Psoas muscle (tissue), 8 donors: ENCODE data around the gene VWA8. TPM values are rescaled to one million over a fixed set of nuclear protein-coding genes. Genes with fewer than 3 reads are reported as not detected.
"Not testable (repeated sequence)": the region's sequence is repeated elsewhere in the genome, so short reads cannot be mapped to it uniquely, and the experiment has no call there.

ENCODE experiments used
- ATAC-seq, 4 donors: fragments of 200-7000 bp; cut with Tn5 transposase; one replicate each; pipeline ENCODE4 v1.9.1; 2020; ENCODE audit warnings: moderate library complexity in 3 of 4, mild to moderate bottlenecking in 2 of 4
- DNase-seq, 2 donors: peaks; one replicate each; pipeline ENCODE4 v3.0.0-alpha.2; 2020
- H3K27ac ChIP-seq: fragments of 200-600 bp; one replicate; pipeline ENCODE4 v1.8.0; 2022
- H3K27me3 ChIP-seq, 3 donors: fragments of 200-600 bp in 1 of 3; one replicate each; pipeline versions ENCODE4 v1.6.1 to v1.8.0; 2013 to 2022; ENCODE audit warnings: low read length in 2 of 3, mild to moderate bottlenecking in 2 of 3, moderate library complexity in 1 of 3; ENCODE audit not compliant: insufficient read depth in 3 of 3
- H3K36me3 ChIP-seq, 2 donors: fragments of 200-600 bp in 1 of 2; one replicate each; pipeline versions ENCODE4 v1.6.1 to v1.8.0; 2013 to 2022; ENCODE audit warnings: low read depth in 1 of 2, mild to moderate bottlenecking in 1 of 2, moderate library complexity in 1 of 2; ENCODE audit not compliant: insufficient read depth in 1 of 2
- H3K4me1 ChIP-seq: fragments of 200-600 bp; one replicate; pipeline ENCODE4 v1.8.0; 2022
- H3K4me3 ChIP-seq: fragments of 200-600 bp; one replicate; pipeline ENCODE4 v1.8.0; 2022; ENCODE audit warnings: mild to moderate bottlenecking
- H3K9me3 ChIP-seq: fragments of 200-600 bp; one replicate; pipeline ENCODE4 v1.8.0; 2022
- WGBS, 3 donors: extraction: QIAGEN DNeasy Blood & Tissue Kit; methylation state at CpG; one replicate each; pipeline versions ENCODE4 v1.1.6 to v1.1.7; 2013; 5-methylcytosine and 5-hydroxymethylcytosine counted together
- intact Hi-C, 2 donors: fragments of 100-400 bp; cut with DNase I; formaldehyde crosslinking; loops; one replicate each; pipeline versions ENCODE4 v1.11.0 to v1.14.2; 2022
- polyA plus RNA-seq, 3 donors: library from polyadenylated mRNA; stranded (reverse); fragments of 200-250 nt; gene quantifications; one replicate each; pipeline ENCODE4 v1.2.3, GENCODE V29; 2013
- total RNA-seq, 4 donors: library from RNA; stranded (reverse); fragmentation: NEBNext Ultra II Directional in 2 of 4; extraction: Animal tissue kit (Norgen Biotek cat#: 25700) in 2 of 4; gene quantifications; one replicate each; pipeline versions ENCODE4 v1.2.1 to v1.2.4, GENCODE V29; 2021 to 2023
- TF ChIP-seq, protein P1 (sequence below): fragments of 200-600 bp; IDR thresholded peaks from one replicate; pipeline ENCODE4 v1.8.0; 2022; ENCODE audit warnings: antibody characterized with exemption
- donor health status: healthy with polysubstance abuse.
- donor health status: DM: no; HTN: no; CAD: no; lungs with moderate emphysema.
- donor health status: Bipolar disorder and iron deficiency.
- donor health status: healthy.
- donor health status: DM: yes; HTN: yes; CAD: no.
- donor health status: DM: no; HTN: no; CAD: no.
- donor health status: DM: no; HTN: no; CAD: no.
- donor health status: DM: yes; HTN: yes; CAD: no.

VWA8 gene
- total and polyA plus RNA-seq, 7 donors: 8.6 to 50.5 (median 30.1) TPM

GRCh38 chr13:41934120-41934519 is 26.8 kb downstream of the VWA8 start:
- peaks cover 7% of the 10 kb centered on the region for H3K4me1 ChIP-seq
- TF ChIP-seq, protein P1, sequence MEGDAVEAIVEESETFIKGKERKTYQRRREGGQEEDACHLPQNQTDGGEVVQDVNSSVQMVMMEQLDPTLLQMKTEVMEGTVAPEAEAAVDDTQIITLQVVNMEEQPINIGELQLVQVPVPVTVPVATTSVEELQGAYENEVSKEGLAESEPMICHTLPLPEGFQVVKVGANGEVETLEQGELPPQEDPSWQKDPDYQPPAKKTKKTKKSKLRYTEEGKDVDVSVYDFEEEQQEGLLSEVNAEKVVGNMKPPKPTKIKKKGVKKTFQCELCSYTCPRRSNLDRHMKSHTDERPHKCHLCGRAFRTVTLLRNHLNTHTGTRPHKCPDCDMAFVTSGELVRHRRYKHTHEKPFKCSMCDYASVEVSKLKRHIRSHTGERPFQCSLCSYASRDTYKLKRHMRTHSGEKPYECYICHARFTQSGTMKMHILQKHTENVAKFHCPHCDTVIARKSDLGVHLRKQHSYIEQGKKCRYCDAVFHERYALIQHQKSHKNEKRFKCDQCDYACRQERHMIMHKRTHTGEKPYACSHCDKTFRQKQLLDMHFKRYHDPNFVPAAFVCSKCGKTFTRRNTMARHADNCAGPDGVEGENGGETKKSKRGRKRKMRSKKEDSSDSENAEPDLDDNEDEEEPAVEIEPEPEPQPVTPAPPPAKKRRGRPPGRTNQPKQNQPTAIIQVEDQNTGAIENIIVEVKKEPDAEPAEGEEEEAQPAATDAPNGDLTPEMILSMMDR: no peak
- intact Hi-C loops: no loop called here
- H3K4me3 ChIP-seq: no peak overlapping the region
- H3K27me3 ChIP-seq: no peaks in the 10 kb centered on the region
- no peak overlapping the region for H3K27ac ChIP-seq
- H3K36me3 ChIP-seq: no peaks in the 10 kb centered on the region
- no peaks in the 10 kb centered on the region for H3K9me3 ChIP-seq
- 82 to 96% (median 90%) methylated on average over 1 of the region's 1 CpG for WGBS, 3 donors
- DNase-seq: no peak
- ATAC-seq: no peak

GRCh38 chr13:41931337-41931736 is 29.6 kb downstream of the VWA8 start:
- DNase-seq: no peak
- intact Hi-C loops: no loop called here
- TF ChIP-seq, protein P1: no peak
- H3K9me3 ChIP-seq: no peaks in the 10 kb centered on the region
- peaks cover 4% of the 10 kb centered on the region for H3K4me1 ChIP-seq
- H3K36me3 ChIP-seq: no peaks in the 10 kb centered on the region
- no peak overlapping the region for H3K4me3 ChIP-seq
- no peak overlapping the region for H3K27ac ChIP-seq
- 97 to 100% (median 100%) methylated on average over 1 of the region's 1 CpG for WGBS, 3 donors
- ATAC-seq: peak in 1 of 4 donors; percentile 37
- H3K27me3 ChIP-seq: no peaks in the 10 kb centered on the region

DNA sequence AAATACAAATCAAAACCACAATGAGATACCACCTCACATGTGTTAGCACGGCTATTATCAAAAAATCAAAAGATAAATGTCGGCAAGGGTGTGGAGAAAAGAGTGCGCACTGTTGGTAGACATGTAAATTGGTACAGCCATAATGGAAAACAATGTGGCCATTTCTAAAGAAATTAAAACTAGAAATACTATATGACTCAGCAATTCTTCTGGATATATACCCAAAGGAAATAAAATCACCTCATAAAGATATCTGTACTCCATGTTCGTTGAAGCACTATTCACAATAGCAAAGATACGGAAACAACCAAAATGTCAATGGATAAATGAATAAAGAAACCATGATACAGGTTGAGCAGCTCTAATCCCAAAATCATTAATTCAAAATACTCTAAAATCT is 30.8 kb downstream of the VWA8 start:
- Histone ChIP-seq H3K9me3 (peaks cover 6% of the 10 kb centered on the region), H3K27ac (no peak overlapping the region), H3K4me3 (no peak overlapping the region), H3K36me3 (no peaks in the 10 kb centered on the region), H3K4me1 (peaks cover 4% of the 10 kb centered on the region), H3K27me3 (no peaks in the 10 kb centered on the region)
- no peak for DNase-seq
- no peak for ATAC-seq
- intact Hi-C loops: no loop called here
- TF ChIP-seq, protein P1: no peak
- 97 to 98% (median 97%) methylated on average over 5 of the region's 5 CpGs for WGBS, 3 donors

DNA sequence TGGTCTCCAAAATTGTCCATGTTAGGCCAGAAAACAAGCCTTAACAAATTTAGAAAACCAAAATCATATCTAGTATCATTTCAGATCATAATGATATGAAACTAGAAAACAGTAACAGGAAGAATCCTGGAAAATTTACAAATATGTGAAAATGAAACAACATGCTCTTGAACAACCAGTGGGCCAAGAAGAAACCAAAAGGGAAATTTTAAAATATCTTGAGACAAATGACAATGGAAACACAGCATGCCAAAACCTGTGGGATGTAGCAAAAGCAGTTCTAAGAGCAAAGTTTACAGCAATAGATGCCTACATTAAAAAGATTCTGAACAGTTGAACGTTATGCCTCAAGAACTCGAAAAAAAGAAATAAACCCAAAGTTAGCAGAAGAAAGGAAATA is 32.6 kb downstream of the VWA8 start:
- Histone ChIP-seq H3K4me3 (peak overlapping the region; percentile 14), H3K9me3 (peaks cover 11% of the 10 kb centered on the region), H3K27me3 (no peaks in the 10 kb centered on the region), H3K36me3 (no peaks in the 10 kb centered on the region), H3K27ac (no peak overlapping the region), H3K4me1 (peaks cover 4% of the 10 kb centered on the region)
- WGBS, 3 donors: 72 to 77% (median 74%) methylated on average over 2 of the region's 2 CpGs
- TF ChIP-seq, protein P1: no peak
- ATAC-seq: no peak
- intact Hi-C loops: no loop called here
- DNase-seq: no peak

- ATAC-seq: no peak
- TF ChIP-seq, protein P1: no peak
Observed at GRCh38 chr13:41925014-41925413, 35.9 kb downstream of the VWA8 start.

DNA sequence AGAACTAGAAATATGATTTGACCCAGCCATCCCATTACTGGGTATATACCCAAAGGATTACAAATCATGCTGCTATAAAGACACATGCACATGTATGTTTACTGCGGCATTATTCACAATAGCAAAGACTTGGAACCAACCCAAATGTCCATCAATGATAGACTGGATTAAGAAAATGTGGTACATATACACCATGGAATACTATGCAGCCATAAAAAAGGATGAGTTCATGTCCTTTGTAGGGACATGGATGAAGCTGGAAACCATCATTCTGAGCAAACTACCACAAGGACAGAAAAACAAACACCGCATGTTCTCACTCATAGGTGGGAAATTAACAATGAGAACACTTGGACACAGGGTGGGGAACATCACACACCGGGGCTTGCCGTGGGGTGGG is 38.0 kb downstream of the VWA8 start:
- Histone ChIP-seq H3K9me3 (peaks cover 11% of the 10 kb centered on the region), H3K4me1 (peaks cover 25% of the 10 kb centered on the region)
- H3K36me3 ChIP-seq, DNase-seq, H3K4me3 ChIP-seq, intact Hi-C loops, H3K27ac ChIP-seq, ATAC-seq, H3K27me3 ChIP-seq: not testable (repeated sequence)
- WGBS, 3 donors: 95 to 100% (median 97%) methylated on average over 4 of the region's 4 CpGs

More at GRCh38 chr13:41925014-41925413, 35.9 kb downstream of the VWA8 start:
- Histone ChIP-seq H3K36me3 (no peaks in the 10 kb centered on the region), H3K4me1 (peaks cover 8% of the 10 kb centered on the region), H3K4me3 (no peak overlapping the region), H3K27ac (no peak overlapping the region), H3K9me3 (peaks cover 11% of the 10 kb centered on the region), H3K27me3 (no peaks in the 10 kb centered on the region)
- DNase-seq: no peak
- WGBS, 3 donors: 95 to 98% (median 97%) methylated on average over 2 of the region's 2 CpGs
- intact Hi-C loops: no loop called here
